ENCODE measurements around the gene CYFIP1. TPM values are rescaled to one million over a fixed set of nuclear protein-coding genes. Genes with fewer than 3 reads are reported as not detected.

CYFIP1 gene
- total RNA-seq, 1 experiment from 2014 or later = 159 TPM

DNA sequence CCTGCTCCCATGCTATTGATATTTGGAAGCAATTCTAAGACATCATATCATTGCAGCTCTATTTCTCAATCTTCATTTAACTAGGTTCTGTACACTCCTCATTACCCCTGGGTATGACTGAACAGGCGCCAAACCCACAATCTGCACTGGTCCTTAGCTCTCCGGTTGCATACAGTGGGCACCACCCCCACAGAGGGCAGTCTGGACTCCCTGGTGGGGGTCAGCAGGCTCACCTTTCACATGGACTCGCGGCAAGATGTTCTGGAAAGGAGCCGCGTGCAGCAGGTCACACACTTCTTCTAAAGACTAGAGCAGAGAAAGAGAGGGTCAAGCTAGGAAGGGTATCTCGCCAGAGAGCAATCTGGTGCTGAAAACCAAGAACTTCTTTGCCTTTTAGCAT lies 105.2 kb downstream of the CYFIP1 start:
- Histone ChIP-seq H3K36me3 (ENCODE audit: control insufficient read depth, insufficient read depth, low read length) (no peaks in the 10 kb centered on the region; the same call in none of the 2 replicates), H3K4me1 (ENCODE audit: control insufficient read depth, insufficient read depth, low read length) (no peaks in the 10 kb centered on the region), H3K27me3 (ENCODE audit: control insufficient read depth, insufficient read depth, low read length) (no peaks in the 10 kb centered on the region), H3K27ac (ENCODE audit: low read length) (no peak overlapping the region), H3K4me3 (ENCODE audit: low read depth in 2 of 2, low read length in 2 of 2) (no peak overlapping the region), H3K9me3 (ENCODE audit: control insufficient read depth, insufficient read depth, low read depth, low read length) (no peaks in the 10 kb centered on the region)
- TF ChIP-seq POLR2AphosphoS5 (IDR thresholded peaks at IDR 0.05; ENCODE audit: low read depth, low read length) = no peak
- TF ChIP-seq, protein P1, sequence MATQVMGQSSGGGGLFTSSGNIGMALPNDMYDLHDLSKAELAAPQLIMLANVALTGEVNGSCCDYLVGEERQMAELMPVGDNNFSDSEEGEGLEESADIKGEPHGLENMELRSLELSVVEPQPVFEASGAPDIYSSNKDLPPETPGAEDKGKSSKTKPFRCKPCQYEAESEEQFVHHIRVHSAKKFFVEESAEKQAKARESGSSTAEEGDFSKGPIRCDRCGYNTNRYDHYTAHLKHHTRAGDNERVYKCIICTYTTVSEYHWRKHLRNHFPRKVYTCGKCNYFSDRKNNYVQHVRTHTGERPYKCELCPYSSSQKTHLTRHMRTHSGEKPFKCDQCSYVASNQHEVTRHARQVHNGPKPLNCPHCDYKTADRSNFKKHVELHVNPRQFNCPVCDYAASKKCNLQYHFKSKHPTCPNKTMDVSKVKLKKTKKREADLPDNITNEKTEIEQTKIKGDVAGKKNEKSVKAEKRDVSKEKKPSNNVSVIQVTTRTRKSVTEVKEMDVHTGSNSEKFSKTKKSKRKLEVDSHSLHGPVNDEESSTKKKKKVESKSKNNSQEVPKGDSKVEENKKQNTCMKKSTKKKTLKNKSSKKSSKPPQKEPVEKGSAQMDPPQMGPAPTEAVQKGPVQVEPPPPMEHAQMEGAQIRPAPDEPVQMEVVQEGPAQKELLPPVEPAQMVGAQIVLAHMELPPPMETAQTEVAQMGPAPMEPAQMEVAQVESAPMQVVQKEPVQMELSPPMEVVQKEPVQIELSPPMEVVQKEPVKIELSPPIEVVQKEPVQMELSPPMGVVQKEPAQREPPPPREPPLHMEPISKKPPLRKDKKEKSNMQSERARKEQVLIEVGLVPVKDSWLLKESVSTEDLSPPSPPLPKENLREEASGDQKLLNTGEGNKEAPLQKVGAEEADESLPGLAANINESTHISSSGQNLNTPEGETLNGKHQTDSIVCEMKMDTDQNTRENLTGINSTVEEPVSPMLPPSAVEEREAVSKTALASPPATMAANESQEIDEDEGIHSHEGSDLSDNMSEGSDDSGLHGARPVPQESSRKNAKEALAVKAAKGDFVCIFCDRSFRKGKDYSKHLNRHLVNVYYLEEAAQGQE (IDR thresholded peaks at IDR 0.05; ENCODE audit: insufficient read depth in 1 of 2, low read depth in 2 of 2, low read length in 1 of 2) = no peak
- CTCF ChIA-PET = no interaction called here
- POLR2A ChIA-PET = no interaction called here
- DNase-seq (ENCODE audit: low read depth, low spot score) (no peak), ATAC-seq (no peak)
- in situ Hi-C loops (cut with HindIII; ENCODE audit: low pct_unique_long_range_greater_than_20kb, low sequenced_read_pairs) = no loop called here
- intact Hi-C loops (cut with micrococcal nuclease; ENCODE audit: unreplicated experiment) = no loop called here
- no TSS peak for BruUV-seq (replicated peaks)

DNA sequence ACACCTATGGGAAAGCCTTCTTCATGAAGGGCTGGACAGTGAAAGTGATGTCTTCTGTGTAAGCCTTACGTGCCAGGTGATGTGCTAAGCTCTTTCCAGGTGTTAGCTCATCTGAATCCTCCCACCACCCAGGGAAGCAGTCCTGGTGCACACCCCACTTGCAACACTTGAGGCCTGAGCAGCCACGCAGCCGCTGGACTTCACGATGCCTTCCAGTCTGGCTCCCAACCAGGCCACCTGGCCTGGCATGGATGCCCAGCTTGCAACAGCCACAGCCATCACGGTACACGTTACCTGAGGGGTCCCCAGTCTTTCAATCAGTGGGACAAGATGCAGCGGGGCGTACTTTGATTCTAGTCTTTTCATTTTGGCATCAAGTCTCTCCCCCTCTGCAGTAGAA lies 105.9 kb downstream of the CYFIP1 start:
- CTCF ChIA-PET = no interaction called here
- Histone ChIP-seq H3K36me3 (ENCODE audit: control insufficient read depth, insufficient read depth, low read length) (peaks cover 7% of the 10 kb centered on the region), H3K9me3 (ENCODE audit: control insufficient read depth, insufficient read depth, low read depth, low read length) (no peaks in the 10 kb centered on the region), H3K4me1 (ENCODE audit: control insufficient read depth, insufficient read depth, low read length) (no peaks in the 10 kb centered on the region), H3K4me3 (ENCODE audit: low read depth in 2 of 2, low read length in 2 of 2) (no peak overlapping the region), H3K27ac (ENCODE audit: low read length) (no peak overlapping the region), H3K27me3 (ENCODE audit: control insufficient read depth, insufficient read depth, low read length) (no peaks in the 10 kb centered on the region)
- no TSS peak for BruUV-seq (replicated peaks)
- no peak for TF ChIP-seq SIN3A (IDR thresholded peaks at IDR 0.05; ENCODE audit: borderline replicate concordance, insufficient read depth, low read depth, low read length)
- TF ChIP-seq, protein P1 (IDR thresholded peaks at IDR 0.05; ENCODE audit: insufficient read depth in 1 of 2, low read depth in 2 of 2, low read length in 1 of 2) = no peak
- no peak for TF ChIP-seq TCF7L2 (IDR thresholded peaks at IDR 0.05; ENCODE audit: low read depth, low read length)
- TF ChIP-seq, protein P2, sequence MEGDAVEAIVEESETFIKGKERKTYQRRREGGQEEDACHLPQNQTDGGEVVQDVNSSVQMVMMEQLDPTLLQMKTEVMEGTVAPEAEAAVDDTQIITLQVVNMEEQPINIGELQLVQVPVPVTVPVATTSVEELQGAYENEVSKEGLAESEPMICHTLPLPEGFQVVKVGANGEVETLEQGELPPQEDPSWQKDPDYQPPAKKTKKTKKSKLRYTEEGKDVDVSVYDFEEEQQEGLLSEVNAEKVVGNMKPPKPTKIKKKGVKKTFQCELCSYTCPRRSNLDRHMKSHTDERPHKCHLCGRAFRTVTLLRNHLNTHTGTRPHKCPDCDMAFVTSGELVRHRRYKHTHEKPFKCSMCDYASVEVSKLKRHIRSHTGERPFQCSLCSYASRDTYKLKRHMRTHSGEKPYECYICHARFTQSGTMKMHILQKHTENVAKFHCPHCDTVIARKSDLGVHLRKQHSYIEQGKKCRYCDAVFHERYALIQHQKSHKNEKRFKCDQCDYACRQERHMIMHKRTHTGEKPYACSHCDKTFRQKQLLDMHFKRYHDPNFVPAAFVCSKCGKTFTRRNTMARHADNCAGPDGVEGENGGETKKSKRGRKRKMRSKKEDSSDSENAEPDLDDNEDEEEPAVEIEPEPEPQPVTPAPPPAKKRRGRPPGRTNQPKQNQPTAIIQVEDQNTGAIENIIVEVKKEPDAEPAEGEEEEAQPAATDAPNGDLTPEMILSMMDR (IDR thresholded peaks at IDR 0.05) = no peak
- TF ChIP-seq POLR2AphosphoS5 (IDR thresholded peaks at IDR 0.05; ENCODE audit: low read depth, low read length) = no peak
- POLR2A ChIA-PET = no interaction called here
- no peak for DNase-seq (ENCODE audit: low read depth, low spot score)
- ATAC-seq = no peak
- intact Hi-C loops (cut with micrococcal nuclease; ENCODE audit: unreplicated experiment) (no loop called here), in situ Hi-C loops (cut with HindIII; ENCODE audit: low pct_unique_long_range_greater_than_20kb, low sequenced_read_pairs) (no loop called here)
